Breast epithelium (tissue), 3 donors: ENCODE results near the gene CUL5.

Source experiments
- POLR2A ChIP-seq: fragments of 450-650 bp; IDR thresholded peaks from one replicate; pipeline ENCODE4 v1.6.1; 2016; ENCODE audit warnings: antibody characterized with exemption, mild to moderate bottlenecking, moderate library complexity
- POLR2AphosphoS5 ChIP-seq, 3 donors: sonication (generic); formaldehyde crosslinking; IDR thresholded peaks; one replicate each; pipeline ENCODE4 v1.6.1; 2017; ENCODE audit warnings: antibody characterized with exemption in 3 of 3
- TF ChIP-seq, protein P1 (sequence below), 3 donors: fragments of 450-650 bp; IDR thresholded peaks; one replicate each; pipeline ENCODE4 v1.5.1; 2016 to 2017; ENCODE audit warnings: antibody characterized with exemption in 3 of 3, mild to moderate bottlenecking in 3 of 3, moderate library complexity in 3 of 3

DNA sequence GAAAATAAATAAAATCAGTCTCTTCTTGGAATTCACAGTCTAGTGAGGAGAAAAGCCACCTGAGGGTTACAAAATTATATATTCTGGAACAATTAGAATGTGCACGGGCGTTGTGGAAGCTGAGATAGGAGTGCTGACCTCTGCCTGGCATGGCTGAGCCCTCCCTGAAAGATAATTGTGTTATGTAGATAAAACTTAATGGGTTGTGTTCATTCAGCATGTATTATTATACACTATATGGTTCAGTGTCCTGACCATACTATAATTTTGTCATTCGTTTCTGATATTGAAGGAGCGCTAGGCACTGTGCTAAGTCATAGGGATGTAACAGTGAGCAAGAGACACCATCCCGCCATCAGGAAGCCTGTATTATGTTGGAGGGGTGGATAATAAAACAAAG, 116.4 kb downstream of the CUL5 start:
- TF ChIP-seq POLR2A (no peak), POLR2AphosphoS5 (IDR thresholded peaks at IDR 0.05) (no peak)
- TF ChIP-seq, protein P1, sequence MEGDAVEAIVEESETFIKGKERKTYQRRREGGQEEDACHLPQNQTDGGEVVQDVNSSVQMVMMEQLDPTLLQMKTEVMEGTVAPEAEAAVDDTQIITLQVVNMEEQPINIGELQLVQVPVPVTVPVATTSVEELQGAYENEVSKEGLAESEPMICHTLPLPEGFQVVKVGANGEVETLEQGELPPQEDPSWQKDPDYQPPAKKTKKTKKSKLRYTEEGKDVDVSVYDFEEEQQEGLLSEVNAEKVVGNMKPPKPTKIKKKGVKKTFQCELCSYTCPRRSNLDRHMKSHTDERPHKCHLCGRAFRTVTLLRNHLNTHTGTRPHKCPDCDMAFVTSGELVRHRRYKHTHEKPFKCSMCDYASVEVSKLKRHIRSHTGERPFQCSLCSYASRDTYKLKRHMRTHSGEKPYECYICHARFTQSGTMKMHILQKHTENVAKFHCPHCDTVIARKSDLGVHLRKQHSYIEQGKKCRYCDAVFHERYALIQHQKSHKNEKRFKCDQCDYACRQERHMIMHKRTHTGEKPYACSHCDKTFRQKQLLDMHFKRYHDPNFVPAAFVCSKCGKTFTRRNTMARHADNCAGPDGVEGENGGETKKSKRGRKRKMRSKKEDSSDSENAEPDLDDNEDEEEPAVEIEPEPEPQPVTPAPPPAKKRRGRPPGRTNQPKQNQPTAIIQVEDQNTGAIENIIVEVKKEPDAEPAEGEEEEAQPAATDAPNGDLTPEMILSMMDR (IDR thresholded peaks at IDR 0.05): no peak
